HL-60 (cell line): ENCODE data around the gene COL2A1.

ENCODE experiments used
- DNase-seq, 2 experiments: peaks; one replicate each; pipeline ENCODE4 v3.0.0-alpha.2; 2010 to 2020; ENCODE audit warnings: low read depth in 1 of 2, low spot score in 1 of 2
- H3K27ac ChIP-seq: fragments of 250-450 bp; sonication (Bioruptor Pico); replicated peaks from 2 replicates; pipeline ENCODE4 v1.5.1; 2020; ENCODE audit warnings: mild to moderate bottlenecking, moderate library complexity
- H3K27me3 ChIP-seq: fragments of 250-450 bp; sonication (Bioruptor Pico); 2 replicates; pipeline ENCODE4 v1.5.1; 2021; ENCODE audit warnings: mild to moderate bottlenecking, moderate library complexity; ENCODE audit not compliant: insufficient read depth, poor library complexity, severe bottlenecking
- H3K4me3 ChIP-seq: replicated peaks from 2 replicates; pipeline ENCODE4 v1.5.1; 2011; ENCODE audit warnings: mild to moderate bottlenecking, control low read depth, low read length; ENCODE audit not compliant: insufficient read depth
- CTCF ChIP-seq: IDR thresholded peaks from one replicate; pipeline ENCODE4 v1.5.1; 2011; ENCODE audit warnings: low read length, control low read depth, inconsistent platforms; ENCODE audit not compliant: insufficient read depth
- GABPA ChIP-seq: IDR thresholded peaks from 2 replicates; pipeline ENCODE4 v1.6.1; 2012; ENCODE audit warnings: low read depth
- POLR2AphosphoS5 ChIP-seq: IDR thresholded peaks from 2 replicates; pipeline ENCODE4 v1.6.1; 2012; ENCODE audit warnings: low read depth
- REST ChIP-seq: IDR thresholded peaks from 2 replicates; pipeline ENCODE4 v1.6.1; 2012; ENCODE audit warnings: low read depth; ENCODE audit not compliant: insufficient replicate concordance
- SPI1 ChIP-seq: IDR thresholded peaks from 2 replicates; pipeline ENCODE4 v1.6.1; 2012; ENCODE audit warnings: low read depth, mild to moderate bottlenecking, borderline replicate concordance

Gene COL2A1

GRCh38 chr12:47954058-47954457 is 50.2 kb downstream of the COL2A1 start:
- Histone ChIP-seq H3K4me3 (no peak overlapping the region), H3K27ac (no peak overlapping the region), H3K27me3 (no peaks in the 10 kb centered on the region)
- TF ChIP-seq POLR2AphosphoS5 (no peak), CTCF (no peak), REST (no peak), SPI1 (no peak), GABPA (no peak)
- no peak for DNase-seq

GRCh38 chr12:47950856-47951468 is 53.3 kb downstream of the COL2A1 start:
- no peak for DNase-seq
- TF ChIP-seq CTCF = no peak
- no peak for TF ChIP-seq SPI1
- no peak for TF ChIP-seq REST
- no peak overlapping the region for H3K4me3 ChIP-seq
- H3K27me3 ChIP-seq = no peaks in the 10 kb centered on the region
- no peak overlapping the region for H3K27ac ChIP-seq

GRCh38 chr12:47949441-47950341 is 54.6 kb downstream of the COL2A1 start:
- H3K27me3 ChIP-seq = no peaks in the 10 kb centered on the region
- TF ChIP-seq CTCF = peak; percentile 94
- no peak for TF ChIP-seq REST
- DNase-seq = peak; percentile 44 to 69
- no peak overlapping the region for H3K4me3 ChIP-seq
- H3K27ac ChIP-seq = no peak overlapping the region
